22Rv1 (cell line): ENCODE data around the gene AOPEP.

Experiments
- CTCF ChIP-seq: fragments of 450-650 bp; IDR thresholded peaks from 2 replicates; pipeline ENCODE4 v1.5.1; 2017; ENCODE audit warnings: mild to moderate bottlenecking
- ZFX ChIP-seq: fragments of 450-650 bp; IDR thresholded peaks from 2 replicates; pipeline ENCODE4 v1.6.1; 2017; ENCODE audit warnings: antibody characterized with exemption, borderline replicate concordance

- TF ChIP-seq CTCF (no peak), ZFX (no peak)
These were observed 385.2 kb downstream of the AOPEP start for GRCh38 chr9:95111716-95112115.
